Stimulated activated effector memory CD8-positive, alpha-beta T cell treated with anti-CD3 and anti-CD28 coated beads, Interleukin-12 subunit alpha, Interleukin-12 subunit beta, amount 100 ng/mL, for 72 hours (primary cell): Measurements from ENCODE around the gene DGKZ.

ENCODE experiments used
- ATAC-seq: fragments of 150-1000 bp; cut with Tn5 transposase; 2 replicates; pipeline ENCODE4 v1.10.0; 2021
- DNase-seq, 2 donors: peaks; one replicate each; pipeline ENCODE4 v3.0.0; 2021 to 2022; ENCODE audit warnings: low spot score in 2 of 2
- H3K27ac Mint-ChIP-seq: one replicate; pipeline ENCODE4 v1.8.0; 2022; ENCODE audit warnings: mild to moderate bottlenecking, mixed read lengths
- H3K36me3 Mint-ChIP-seq: one replicate; pipeline ENCODE4 v1.8.0; 2022; ENCODE audit warnings: mild to moderate bottlenecking, mixed read lengths
- H3K4me1 Mint-ChIP-seq: one replicate; pipeline ENCODE4 v1.8.0; 2022; ENCODE audit warnings: mixed read lengths
- H3K4me3 Mint-ChIP-seq: one replicate; pipeline ENCODE4 v1.8.0; 2022; ENCODE audit warnings: mild to moderate bottlenecking, mixed read lengths
- H3K9me3 Mint-ChIP-seq: one replicate; pipeline ENCODE4 v1.8.0; 2022; ENCODE audit warnings: mixed read lengths

The DGKZ gene

GRCh38 chr11:46350695-46351094, 3.4 kb downstream of the DGKZ start:
- Mint-ChIP-seq H3K9me3 (no peaks in the 10 kb centered on the region), H3K4me3 (peak overlapping the region; percentile 74), H3K36me3 (peaks cover 18% of the 10 kb centered on the region), H3K27ac (peak overlapping the region; percentile 97), H3K4me1 (peaks cover 87% of the 10 kb centered on the region)
- no peak for DNase-seq
- ATAC-seq = no peak

DNA sequence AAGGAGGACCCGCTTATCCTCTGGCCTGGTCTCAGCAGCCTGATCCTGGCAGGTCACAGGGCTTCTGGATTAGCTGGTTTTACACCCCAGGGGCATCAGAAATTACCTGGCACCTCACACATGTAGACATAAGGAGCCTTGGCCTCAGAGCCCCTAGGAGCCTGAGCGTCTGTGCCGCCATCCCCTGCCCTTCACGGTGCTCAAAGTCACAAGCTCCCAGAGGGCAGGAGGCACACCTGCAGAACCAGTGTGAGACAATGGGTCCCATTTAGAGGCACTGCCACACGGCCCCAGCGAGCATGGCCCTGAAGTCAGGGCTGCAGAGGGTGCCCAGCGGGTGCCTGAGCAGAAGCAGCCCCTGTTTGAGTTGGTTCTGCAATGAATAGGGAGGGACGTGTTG, 3.9 kb downstream of the DGKZ start:
- Mint-ChIP-seq H3K36me3 (peaks cover 18% of the 10 kb centered on the region), H3K27ac (peak overlapping the region; percentile 97), H3K9me3 (no peaks in the 10 kb centered on the region), H3K4me1 (peaks cover 87% of the 10 kb centered on the region), H3K4me3 (peak overlapping the region; percentile 74)
- ATAC-seq = no peak
- no peak for DNase-seq

DNA sequence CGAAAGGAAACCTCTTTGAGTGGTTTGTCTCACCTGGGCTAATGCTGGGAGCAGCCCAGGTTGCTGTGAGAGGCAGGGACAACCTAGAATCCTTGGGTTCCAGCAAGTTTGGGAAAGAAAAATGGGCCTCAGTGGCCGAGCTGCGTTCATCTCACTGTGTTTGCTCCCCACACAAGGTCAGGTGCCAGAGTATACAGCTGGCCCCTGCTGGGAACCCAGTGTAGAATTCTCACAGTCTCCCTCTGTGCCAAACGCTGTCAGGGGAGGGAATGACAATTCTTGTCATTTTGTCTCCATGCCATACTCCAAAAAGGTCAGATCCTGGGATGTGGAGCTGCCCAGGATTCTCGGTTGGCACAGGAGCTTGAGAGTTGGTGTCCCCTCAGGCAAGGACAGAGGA, 4.3 kb downstream of the DGKZ start:
- DNase-seq (no peak), ATAC-seq (no peak)
- H3K4me3 Mint-ChIP-seq = peak overlapping the region; percentile 74
- H3K9me3 Mint-ChIP-seq = no peaks in the 10 kb centered on the region
- peaks cover 87% of the 10 kb centered on the region for H3K4me1 Mint-ChIP-seq
- H3K36me3 Mint-ChIP-seq = peaks cover 18% of the 10 kb centered on the region
- H3K27ac Mint-ChIP-seq = peak overlapping the region; percentile 97

- DNase-seq = peak; percentile 82 to 92
- Mint-ChIP-seq H3K27ac (peak overlapping the region; percentile 97), H3K4me3 (peak overlapping the region; percentile 74), H3K4me1 (peaks cover 88% of the 10 kb centered on the region), H3K9me3 (no peaks in the 10 kb centered on the region), H3K36me3 (peaks cover 13% of the 10 kb centered on the region)
- peak; percentile 59 for ATAC-seq
Observed at GRCh38 chr11:46352063-46352841, 5.0 kb downstream of the DGKZ start.

DNA sequence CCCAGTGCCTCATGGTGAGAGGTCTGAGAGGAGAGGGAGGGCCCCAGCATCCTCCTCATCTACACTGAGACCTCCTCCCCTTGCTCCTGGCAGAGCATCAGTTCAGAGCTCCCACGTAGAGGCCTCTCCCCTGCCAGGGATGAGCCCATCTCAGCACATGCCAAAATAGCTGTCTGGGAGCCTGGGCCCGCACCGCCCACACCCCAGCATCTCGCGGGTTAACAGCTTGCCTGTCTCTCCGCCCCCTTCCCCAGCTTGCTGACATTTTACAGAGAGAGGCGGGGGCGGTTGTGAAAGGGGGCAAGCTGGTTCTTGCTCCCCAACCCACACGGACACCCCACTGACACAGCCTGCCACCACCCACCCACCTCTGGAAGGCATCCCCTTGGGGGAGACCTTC, 6.4 kb downstream of the DGKZ start:
- Mint-ChIP-seq H3K9me3 (no peaks in the 10 kb centered on the region), H3K36me3 (peaks cover 13% of the 10 kb centered on the region), H3K27ac (peak overlapping the region; percentile 97), H3K4me3 (peak overlapping the region; percentile 74), H3K4me1 (peaks cover 90% of the 10 kb centered on the region)
- DNase-seq = no peak
- peak; percentile 26 for ATAC-seq

DNA sequence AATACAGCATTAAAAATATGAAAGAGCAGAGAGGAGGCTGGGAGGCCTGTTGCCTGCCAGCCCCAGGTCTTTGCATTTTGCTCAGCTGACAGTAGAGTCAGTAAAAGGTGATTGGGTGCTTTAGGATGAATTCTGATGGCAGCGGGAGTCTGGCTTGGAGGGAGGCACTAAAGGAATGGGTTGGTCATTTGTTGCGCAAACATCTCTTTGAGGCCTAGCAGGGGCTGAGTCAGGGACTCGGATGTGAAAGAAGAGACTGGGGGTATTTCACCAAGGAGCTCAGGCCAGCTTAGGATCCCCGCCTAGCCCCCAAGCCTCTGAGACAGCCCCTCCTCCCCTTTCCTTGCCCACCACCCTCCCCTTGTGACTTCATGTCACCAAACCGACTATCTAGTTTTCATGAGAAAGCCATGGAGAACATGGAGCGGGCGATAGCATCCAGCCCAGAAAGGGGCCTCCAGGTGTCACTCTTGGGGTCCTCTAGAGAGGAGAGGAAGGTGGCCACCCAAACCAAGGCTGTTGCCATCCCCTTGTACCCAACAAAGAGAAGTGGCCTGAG, 9.7 kb downstream of the DGKZ start:
- ATAC-seq (no peak), DNase-seq (no peak)
- H3K36me3 Mint-ChIP-seq = peaks cover 5% of the 10 kb centered on the region
- no peaks in the 10 kb centered on the region for H3K9me3 Mint-ChIP-seq
- peak overlapping the region; percentile 92 for H3K27ac Mint-ChIP-seq
- peak overlapping the region; percentile 29 for H3K4me3 Mint-ChIP-seq
- peaks cover 71% of the 10 kb centered on the region for H3K4me1 Mint-ChIP-seq

- ATAC-seq (no peak), DNase-seq (no peak)
- H3K27ac Mint-ChIP-seq = peak overlapping the region; percentile 92
- peaks cover 71% of the 10 kb centered on the region for H3K4me1 Mint-ChIP-seq
- no peaks in the 10 kb centered on the region for H3K9me3 Mint-ChIP-seq
- peaks cover 3% of the 10 kb centered on the region for H3K36me3 Mint-ChIP-seq
- H3K4me3 Mint-ChIP-seq = peak overlapping the region; percentile 29
Observed at GRCh38 chr11:46357483-46357936, 10.2 kb downstream of the DGKZ start.

DNA sequence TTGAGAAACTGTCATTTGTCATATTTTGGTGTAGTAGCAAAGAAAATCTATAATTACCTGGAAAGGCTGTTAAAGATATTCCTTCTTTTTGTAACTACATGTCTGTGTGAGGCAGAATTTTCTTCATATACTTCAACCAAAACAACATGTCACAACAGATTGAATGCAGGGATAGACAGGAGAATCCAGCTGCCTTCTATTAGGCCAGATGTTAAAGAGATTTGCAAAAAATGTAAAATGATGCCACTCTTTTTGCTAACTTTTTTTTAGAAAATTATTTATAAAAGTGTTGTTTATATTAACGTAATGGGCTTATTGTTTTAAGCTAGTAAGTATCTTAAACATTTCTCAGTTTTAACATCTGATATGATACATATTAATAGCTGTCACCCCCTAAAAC, 12.7 kb downstream of the DGKZ start:
- ATAC-seq (no peak), DNase-seq (no peak)
- no peaks in the 10 kb centered on the region for H3K9me3 Mint-ChIP-seq
- H3K4me1 Mint-ChIP-seq = peaks cover 69% of the 10 kb centered on the region
- peaks cover 5% of the 10 kb centered on the region for H3K36me3 Mint-ChIP-seq
- peak overlapping the region; percentile 96 for H3K27ac Mint-ChIP-seq
- no peak overlapping the region for H3K4me3 Mint-ChIP-seq

GRCh38 chr11:46360878-46361277, 13.6 kb downstream of the DGKZ start:
- Mint-ChIP-seq H3K36me3 (peaks cover 5% of the 10 kb centered on the region), H3K4me3 (peak overlapping the region; percentile 80), H3K9me3 (no peaks in the 10 kb centered on the region), H3K4me1 (peaks cover 65% of the 10 kb centered on the region), H3K27ac (peak overlapping the region; percentile 96)
- no peak for DNase-seq
- peak; percentile 49 for ATAC-seq

DNA sequence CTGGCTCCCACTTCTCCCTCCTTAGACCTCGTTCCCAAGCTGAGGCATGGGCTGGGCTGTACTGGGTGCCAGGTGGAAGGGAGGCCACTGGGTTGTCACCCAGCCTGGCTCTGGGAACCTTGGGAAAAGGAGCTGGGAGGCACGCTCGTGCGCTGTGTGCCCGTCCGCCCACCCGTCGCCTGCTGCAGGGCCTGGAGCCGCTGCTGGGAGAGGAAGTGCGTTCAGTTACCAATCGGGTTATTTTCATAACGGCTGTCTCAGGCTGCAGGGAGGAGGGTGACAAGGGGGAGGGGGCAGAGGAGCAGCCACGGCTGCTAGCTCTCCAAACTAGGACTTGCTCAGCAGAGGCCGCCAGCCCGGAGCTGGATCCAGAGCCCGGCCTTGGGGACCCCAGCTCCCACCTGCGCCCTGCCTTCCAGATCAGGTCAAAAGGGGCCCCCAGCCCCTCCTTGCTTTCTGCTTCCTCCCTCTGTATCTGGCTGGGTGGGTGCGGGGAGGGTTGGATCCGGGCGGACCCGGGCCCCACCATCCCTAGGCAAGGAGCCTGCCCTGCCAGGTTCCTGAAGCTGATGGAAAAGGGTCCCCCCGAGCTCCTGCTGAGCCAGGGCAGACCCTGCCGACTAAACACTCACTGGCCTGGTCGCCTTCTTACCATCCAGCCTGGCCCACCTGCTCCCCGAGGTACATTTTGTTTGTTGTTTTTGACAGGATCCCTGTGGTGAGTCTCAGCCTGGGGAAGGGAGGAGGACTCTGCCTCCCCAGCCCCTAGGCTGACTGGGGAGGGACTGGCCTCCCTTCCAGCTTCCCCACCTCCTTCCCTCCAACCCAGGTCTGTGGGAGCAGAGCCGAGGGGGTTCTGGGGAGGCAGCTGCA, 14.3 kb downstream of the DGKZ start:
- peak overlapping the region; percentile 80 for H3K4me3 Mint-ChIP-seq
- ATAC-seq = peak; percentile 89
- DNase-seq = peak in 1 of 2 donors; percentile 79
- peaks cover 58% of the 10 kb centered on the region for H3K4me1 Mint-ChIP-seq
- H3K9me3 Mint-ChIP-seq = no peaks in the 10 kb centered on the region
- peaks cover 5% of the 10 kb centered on the region for H3K36me3 Mint-ChIP-seq
- H3K27ac Mint-ChIP-seq = peak overlapping the region; percentile 96

DNA sequence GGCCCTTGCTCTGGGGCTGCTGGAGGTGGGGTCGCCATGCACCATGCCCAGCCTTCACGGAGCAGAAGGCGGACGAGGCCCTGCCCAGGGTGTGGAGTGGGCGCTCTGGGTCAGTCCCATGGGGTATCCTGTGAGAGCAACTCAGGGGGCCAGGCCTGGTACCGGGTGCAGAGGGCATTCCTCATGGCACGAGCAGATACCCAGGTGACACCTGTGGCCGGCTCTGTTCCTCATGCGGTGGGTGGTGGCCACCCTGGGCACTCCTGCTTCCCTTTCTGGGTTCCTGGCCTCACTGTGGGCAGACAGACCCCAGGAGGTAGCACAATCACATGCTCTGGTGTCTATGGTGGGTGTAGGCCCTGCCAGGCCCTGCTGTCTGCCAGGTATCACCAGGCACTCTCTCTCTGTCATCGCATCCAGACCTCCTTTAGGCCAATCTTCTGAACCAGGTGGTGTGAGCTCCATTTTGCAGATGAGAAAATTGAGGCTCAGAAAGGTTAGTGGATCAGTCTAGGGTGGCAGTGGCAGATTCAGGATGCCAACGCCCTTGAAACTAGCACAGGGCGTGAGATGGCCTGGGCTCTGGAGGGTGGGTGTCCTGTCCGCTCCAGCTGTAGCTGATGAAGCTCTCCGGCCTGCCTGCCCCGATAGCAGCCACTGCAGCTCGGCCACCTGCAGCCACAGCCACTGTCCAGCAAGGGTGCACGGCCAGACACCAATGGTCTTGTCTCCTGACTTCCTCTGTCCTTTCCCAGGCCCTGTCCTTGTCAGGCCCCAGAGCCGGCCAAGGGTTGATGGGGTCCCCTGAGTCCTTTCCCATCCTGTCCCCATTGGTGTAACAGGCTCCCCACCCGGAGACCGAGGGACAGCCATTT, 15.1 kb downstream of the DGKZ start:
- Mint-ChIP-seq H3K4me3 (peak overlapping the region; percentile 80), H3K36me3 (peaks cover 5% of the 10 kb centered on the region), H3K27ac (peak overlapping the region; percentile 96), H3K4me1 (peaks cover 55% of the 10 kb centered on the region), H3K9me3 (no peaks in the 10 kb centered on the region)
- DNase-seq (no peak), ATAC-seq (no peak)

- ATAC-seq (no peak), DNase-seq (no peak)
- H3K36me3 Mint-ChIP-seq = peaks cover 11% of the 10 kb centered on the region
- H3K27ac Mint-ChIP-seq = peak overlapping the region; percentile 96
- peaks cover 53% of the 10 kb centered on the region for H3K4me1 Mint-ChIP-seq
- no peaks in the 10 kb centered on the region for H3K9me3 Mint-ChIP-seq
- H3K4me3 Mint-ChIP-seq = peak overlapping the region; percentile 80
Observed at GRCh38 chr11:46363031-46363407, 15.8 kb downstream of the DGKZ start.

GRCh38 chr11:46363455-46364005, 16.3 kb downstream of the DGKZ start:
- ATAC-seq = no peak
- H3K36me3 Mint-ChIP-seq = peaks cover 16% of the 10 kb centered on the region
- H3K27ac Mint-ChIP-seq = peak overlapping the region; percentile 96
- H3K4me1 Mint-ChIP-seq = peaks cover 58% of the 10 kb centered on the region
- DNase-seq = no peak
- H3K9me3 Mint-ChIP-seq = no peaks in the 10 kb centered on the region
- peak overlapping the region; percentile 80 for H3K4me3 Mint-ChIP-seq

DNA sequence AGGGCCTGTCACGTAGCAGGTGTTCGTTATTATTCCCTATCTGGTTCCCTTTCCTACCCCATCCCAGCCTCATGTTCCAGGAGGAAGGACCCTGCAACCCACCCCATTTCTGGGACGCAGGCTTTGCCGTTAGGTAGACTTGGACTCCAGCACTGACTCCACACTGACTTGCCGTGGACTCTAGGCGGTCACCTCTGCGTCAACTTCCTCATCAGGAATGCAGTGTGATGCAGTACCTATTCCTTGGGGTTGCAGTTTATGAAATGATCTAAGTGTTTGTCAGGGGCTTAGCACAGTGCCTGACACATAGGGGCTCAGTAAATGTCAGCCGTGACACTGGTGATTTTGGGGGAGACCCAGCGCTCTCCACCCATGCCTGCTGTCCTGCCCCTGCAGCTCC, 16.8 kb downstream of the DGKZ start:
- no peak for ATAC-seq
- no peak for DNase-seq
- Mint-ChIP-seq H3K36me3 (peaks cover 22% of the 10 kb centered on the region), H3K4me1 (peaks cover 60% of the 10 kb centered on the region), H3K27ac (peak overlapping the region; percentile 96), H3K4me3 (peak overlapping the region; percentile 11), H3K9me3 (no peaks in the 10 kb centered on the region)
